ENCODE results near the gene TJAP1. TPM values are rescaled to one million over a fixed set of nuclear protein-coding genes. Genes with fewer than 3 reads are reported as not detected.
A peak's percentile ranks its signal among the peaks of the same experiment; 100 is the strongest.

TJAP1 gene
- total RNA-seq, 1 experiment from 2014 or later, result 17.3 TPM

DNA sequence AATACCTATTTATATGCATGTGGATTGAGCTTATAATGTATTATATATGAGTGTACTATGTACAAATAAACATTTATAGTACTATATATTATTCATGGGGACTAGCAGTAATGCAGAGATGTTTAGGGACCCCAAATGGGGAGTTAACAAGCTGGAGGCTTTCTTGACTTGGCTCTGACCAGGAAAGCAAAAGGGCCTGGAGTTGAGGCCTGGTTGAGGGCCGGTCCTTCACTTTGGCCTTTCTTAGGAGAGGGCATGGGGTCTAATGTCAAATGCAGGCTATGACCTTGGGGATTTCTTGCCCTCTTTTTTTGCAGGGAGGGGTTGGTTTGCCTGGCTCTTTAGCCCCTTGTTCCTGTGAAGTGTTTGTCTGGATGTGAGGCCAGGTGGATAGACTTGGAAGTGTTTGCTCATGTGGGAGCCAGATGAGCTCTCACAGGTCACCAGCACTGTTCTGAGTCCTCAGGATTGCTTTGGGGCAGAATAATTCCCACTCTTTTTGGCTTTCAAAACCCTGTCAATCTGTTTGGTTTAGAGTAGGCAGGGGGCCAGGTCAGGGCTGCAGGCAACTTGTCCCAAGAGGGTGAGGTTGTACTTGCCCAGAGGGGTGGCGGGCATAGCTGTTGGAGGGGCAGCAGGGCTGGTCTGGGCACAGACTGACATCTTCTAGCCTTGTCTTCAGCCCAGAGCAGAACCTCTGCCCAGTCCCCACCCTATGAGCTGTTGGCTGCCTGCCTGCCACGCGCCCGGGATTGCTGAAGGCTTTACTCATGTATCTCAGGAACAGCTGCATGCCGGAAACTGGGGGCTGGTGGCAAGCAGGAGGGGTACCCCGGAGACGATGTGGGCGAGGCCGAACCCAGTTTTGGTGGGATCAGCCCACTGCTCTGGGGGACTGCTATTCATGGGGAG, 14.6 kb downstream of the TJAP1 start:
- Histone ChIP-seq H3K4me2 (ENCODE audit: low read depth, low read length, poor library complexity, severe bottlenecking) (no peak overlapping the region), H3K27ac (ENCODE audit: low read length) (no peak overlapping the region), H3K9me2 (replicated peaks; ENCODE audit: insufficient read depth, low read length) (no peaks in the 10 kb centered on the region), H3K9ac (ENCODE audit: low read length) (no peak overlapping the region), H3K4me3 (ENCODE audit: low read length) (no peak overlapping the region), H3K27me3 (ENCODE audit: low read length) (no peaks in the 10 kb centered on the region), H3K36me3 (ENCODE audit: insufficient read depth, low read length) (no peaks in the 10 kb centered on the region), H3K4me1 (ENCODE audit: low read length) (no peaks in the 10 kb centered on the region), H3K79me2 (ENCODE audit: low read length) (peaks cover 30% of the 10 kb centered on the region), H4K20me1 (ENCODE audit: insufficient read depth, low read depth, low read length) (no peaks in the 10 kb centered on the region), H3K9me3 (ENCODE audit: low read length) (no peaks in the 10 kb centered on the region), H2AFZ (ENCODE audit: low read length) (no peak overlapping the region)
- DNase-seq, result peak; percentile 31

DNA sequence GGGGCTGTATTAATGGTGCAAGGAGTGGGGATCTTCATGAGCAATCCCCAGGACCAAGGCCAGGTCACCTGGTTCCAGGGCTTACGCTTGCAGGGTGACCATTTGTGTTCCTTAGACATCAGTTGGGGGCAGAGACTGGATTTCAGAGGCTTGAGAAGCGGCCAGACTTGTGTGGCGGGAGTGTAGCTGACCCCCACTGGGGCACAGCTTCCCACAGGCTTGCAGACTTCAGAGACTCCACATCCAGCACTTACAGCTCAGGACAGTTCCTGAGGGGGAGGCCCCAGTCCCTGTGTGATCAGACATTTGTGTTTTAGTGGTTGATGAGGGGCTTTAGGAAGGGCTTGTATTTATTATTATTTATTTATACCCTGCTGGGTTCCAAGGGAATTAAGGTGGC, 15.3 kb downstream of the TJAP1 start:
- Histone ChIP-seq H3K4me1 (ENCODE audit: low read length) (no peaks in the 10 kb centered on the region), H2AFZ (ENCODE audit: low read length) (no peak overlapping the region), H4K20me1 (ENCODE audit: insufficient read depth, low read depth, low read length) (no peaks in the 10 kb centered on the region), H3K9me3 (ENCODE audit: low read length) (no peaks in the 10 kb centered on the region), H3K27me3 (ENCODE audit: low read length) (no peaks in the 10 kb centered on the region), H3K79me2 (ENCODE audit: low read length) (peaks cover 30% of the 10 kb centered on the region), H3K9ac (ENCODE audit: low read length) (no peak overlapping the region), H3K36me3 (ENCODE audit: insufficient read depth, low read length) (no peaks in the 10 kb centered on the region), H3K4me3 (ENCODE audit: low read length) (no peak overlapping the region), H3K9me2 (replicated peaks; ENCODE audit: insufficient read depth, low read length) (no peaks in the 10 kb centered on the region), H3K4me2 (ENCODE audit: low read depth, low read length, poor library complexity, severe bottlenecking) (no peak overlapping the region), H3K27ac (ENCODE audit: low read length) (no peak overlapping the region)
- no peak for DNase-seq

DNA sequence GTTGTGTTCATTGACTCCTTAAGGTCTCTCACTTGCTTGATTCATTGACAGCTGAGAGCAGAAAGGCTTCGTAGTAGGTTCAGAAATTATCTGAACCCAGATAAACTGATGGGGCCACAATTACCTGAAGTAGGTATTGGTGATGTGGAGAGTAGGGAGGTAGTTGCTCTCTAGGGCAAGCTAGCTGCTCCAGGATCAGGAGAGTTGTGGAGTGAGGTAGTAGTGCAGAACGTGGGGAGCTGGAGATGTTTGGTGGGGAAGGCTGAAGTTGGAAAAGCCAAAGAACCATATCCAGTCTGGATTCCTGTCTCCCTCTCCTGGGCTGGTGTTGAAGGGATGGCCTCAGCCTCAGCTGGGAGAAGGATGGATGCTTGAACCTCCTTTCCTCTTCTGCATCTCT, 15.9 kb downstream of the TJAP1 start:
- H2AFZ ChIP-seq (ENCODE audit: low read length), result no peak overlapping the region
- H3K4me1 ChIP-seq (ENCODE audit: low read length), result no peaks in the 10 kb centered on the region
- no peak overlapping the region for H3K4me3 ChIP-seq (ENCODE audit: low read length)
- no peak overlapping the region for H3K9ac ChIP-seq (ENCODE audit: low read length)
- DNase-seq, result no peak
- H4K20me1 ChIP-seq (ENCODE audit: insufficient read depth, low read depth, low read length), result no peaks in the 10 kb centered on the region
- H3K9me2 ChIP-seq (replicated peaks; ENCODE audit: insufficient read depth, low read length), result no peaks in the 10 kb centered on the region
- H3K9me3 ChIP-seq (ENCODE audit: low read length), result no peaks in the 10 kb centered on the region
- no peaks in the 10 kb centered on the region for H3K27me3 ChIP-seq (ENCODE audit: low read length)
- no peak overlapping the region for H3K4me2 ChIP-seq (ENCODE audit: low read depth, low read length, poor library complexity, severe bottlenecking)
- H3K36me3 ChIP-seq (ENCODE audit: insufficient read depth, low read length), result no peaks in the 10 kb centered on the region
- no peak overlapping the region for H3K27ac ChIP-seq (ENCODE audit: low read length)
- peaks cover 30% of the 10 kb centered on the region for H3K79me2 ChIP-seq (ENCODE audit: low read length)

DNA sequence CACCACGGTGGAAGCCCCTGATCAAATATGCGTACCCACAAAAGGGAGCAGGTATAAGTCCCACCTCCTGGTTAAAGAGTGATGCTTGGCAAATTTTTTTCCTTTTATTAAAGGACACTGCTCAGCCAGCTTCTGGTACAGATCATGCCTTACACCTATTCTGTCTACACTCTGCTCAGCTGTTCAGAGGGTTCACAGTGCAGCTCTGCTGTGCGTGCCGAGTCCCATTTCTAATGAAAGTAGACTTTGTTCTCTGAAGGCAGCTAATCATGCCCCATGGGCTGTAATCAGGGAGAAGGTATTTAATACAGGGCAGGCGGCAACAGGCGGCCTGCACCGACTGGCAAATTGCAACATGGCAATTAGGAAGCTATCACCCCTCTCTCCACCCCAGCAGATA, 16.5 kb downstream of the TJAP1 start:
- Histone ChIP-seq H4K20me1 (ENCODE audit: insufficient read depth, low read depth, low read length) (no peaks in the 10 kb centered on the region), H3K4me1 (ENCODE audit: low read length) (no peaks in the 10 kb centered on the region), H3K4me2 (ENCODE audit: low read depth, low read length, poor library complexity, severe bottlenecking) (no peak overlapping the region), H3K27me3 (ENCODE audit: low read length) (no peaks in the 10 kb centered on the region), H2AFZ (ENCODE audit: low read length) (no peak overlapping the region), H3K9me3 (ENCODE audit: low read length) (no peaks in the 10 kb centered on the region), H3K79me2 (ENCODE audit: low read length) (peaks cover 26% of the 10 kb centered on the region), H3K9me2 (replicated peaks; ENCODE audit: insufficient read depth, low read length) (no peaks in the 10 kb centered on the region), H3K27ac (ENCODE audit: low read length) (no peak overlapping the region), H3K4me3 (ENCODE audit: low read length) (no peak overlapping the region), H3K36me3 (ENCODE audit: insufficient read depth, low read length) (no peaks in the 10 kb centered on the region), H3K9ac (ENCODE audit: low read length) (no peak overlapping the region)
- no peak for DNase-seq

DNA sequence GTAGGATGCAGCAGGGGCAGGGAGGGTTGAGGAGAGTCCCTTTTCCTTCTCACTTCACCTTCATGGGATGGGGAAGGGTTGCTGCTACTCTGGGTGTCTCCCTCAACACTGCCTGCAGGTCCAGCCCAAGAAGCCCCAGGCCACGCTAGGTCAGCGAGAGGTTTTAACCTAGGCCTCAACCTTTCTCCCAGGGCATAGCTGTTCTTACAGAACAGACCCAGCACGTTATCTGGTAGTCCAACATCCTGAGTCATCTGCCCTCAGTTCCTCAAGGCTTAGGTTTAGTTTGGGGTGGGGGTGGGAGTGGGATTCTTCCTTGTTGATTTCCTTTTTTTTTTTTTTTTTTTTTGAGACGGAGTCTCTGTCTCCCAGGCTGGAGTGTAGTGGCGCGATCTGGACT, 17.0 kb downstream of the TJAP1 start:
- Histone ChIP-seq H3K27me3 (ENCODE audit: low read length) (no peaks in the 10 kb centered on the region), H3K4me2 (ENCODE audit: low read depth, low read length, poor library complexity, severe bottlenecking) (no peak overlapping the region), H3K27ac (ENCODE audit: low read length) (no peak overlapping the region), H3K4me3 (ENCODE audit: low read length) (no peak overlapping the region), H2AFZ (ENCODE audit: low read length) (no peak overlapping the region), H3K36me3 (ENCODE audit: insufficient read depth, low read length) (no peaks in the 10 kb centered on the region), H3K79me2 (ENCODE audit: low read length) (peaks cover 21% of the 10 kb centered on the region), H3K9me3 (ENCODE audit: low read length) (no peaks in the 10 kb centered on the region), H3K9me2 (replicated peaks; ENCODE audit: insufficient read depth, low read length) (no peaks in the 10 kb centered on the region), H3K9ac (ENCODE audit: low read length) (no peak overlapping the region), H3K4me1 (ENCODE audit: low read length) (no peaks in the 10 kb centered on the region), H4K20me1 (ENCODE audit: insufficient read depth, low read depth, low read length) (no peaks in the 10 kb centered on the region)
- DNase-seq, result peak; percentile 29

DNA sequence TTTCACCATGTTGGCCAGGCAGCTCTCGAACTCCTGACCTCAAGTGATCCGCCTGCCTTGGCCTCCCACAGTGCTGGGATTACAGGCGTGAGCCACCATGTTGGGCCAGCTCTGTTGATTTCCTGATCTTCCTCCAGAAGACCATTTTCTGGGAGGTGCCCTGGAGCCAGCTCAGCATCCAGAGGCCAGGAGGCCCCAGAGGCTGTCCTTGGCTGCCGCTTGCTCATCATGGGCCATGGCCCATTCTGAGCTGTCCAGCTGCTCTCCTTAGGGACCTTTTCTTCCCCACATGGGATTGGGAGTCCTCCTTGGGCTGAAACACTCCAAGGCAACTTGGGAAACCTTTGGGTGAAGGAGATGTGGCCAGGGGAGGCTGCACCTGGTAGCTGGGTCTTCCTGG, 17.4 kb downstream of the TJAP1 start:
- no peaks in the 10 kb centered on the region for H3K27me3 ChIP-seq (ENCODE audit: low read length)
- peak; percentile 32 for DNase-seq
- peaks cover 20% of the 10 kb centered on the region for H3K79me2 ChIP-seq (ENCODE audit: low read length)
- H3K36me3 ChIP-seq (ENCODE audit: insufficient read depth, low read length), result no peaks in the 10 kb centered on the region
- no peak overlapping the region for H3K4me2 ChIP-seq (ENCODE audit: low read depth, low read length, poor library complexity, severe bottlenecking)
- no peaks in the 10 kb centered on the region for H3K9me2 ChIP-seq (replicated peaks; ENCODE audit: insufficient read depth, low read length)
- no peaks in the 10 kb centered on the region for H3K4me1 ChIP-seq (ENCODE audit: low read length)
- no peak overlapping the region for H3K27ac ChIP-seq (ENCODE audit: low read length)
- H3K9me3 ChIP-seq (ENCODE audit: low read length), result no peaks in the 10 kb centered on the region
- no peak overlapping the region for H3K4me3 ChIP-seq (ENCODE audit: low read length)
- no peak overlapping the region for H3K9ac ChIP-seq (ENCODE audit: low read length)
- no peaks in the 10 kb centered on the region for H4K20me1 ChIP-seq (ENCODE audit: insufficient read depth, low read depth, low read length)
- H2AFZ ChIP-seq (ENCODE audit: low read length), result no peak overlapping the region

DNA sequence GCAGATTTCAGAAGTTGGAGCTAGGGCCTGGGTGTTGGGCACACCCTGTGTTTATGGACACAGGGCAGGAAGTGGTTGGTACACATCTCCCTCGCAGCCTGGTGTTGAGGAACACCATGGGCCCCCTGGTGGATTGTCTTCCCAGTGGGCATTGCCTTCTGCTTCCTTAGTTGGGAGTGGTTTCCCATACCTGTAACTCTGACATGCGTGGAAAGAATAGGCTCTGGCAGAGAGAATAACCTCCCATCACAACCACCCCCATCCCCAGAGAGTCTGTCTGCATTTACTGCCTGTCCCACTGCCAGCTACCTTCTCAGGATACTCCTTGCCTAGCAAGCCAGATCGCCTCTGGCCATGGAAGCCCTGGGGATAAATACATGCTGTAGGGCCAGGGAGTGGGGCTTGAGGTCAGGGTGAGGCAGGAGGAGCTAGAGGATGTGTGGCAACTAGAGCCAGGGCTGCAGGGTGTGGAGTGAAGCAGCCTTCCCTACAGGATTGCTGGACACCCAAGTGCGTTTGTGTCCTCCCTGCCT, 18.1 kb downstream of the TJAP1 start:
- H3K9me3 ChIP-seq (ENCODE audit: low read length), result no peaks in the 10 kb centered on the region
- H3K36me3 ChIP-seq (ENCODE audit: insufficient read depth, low read length), result no peaks in the 10 kb centered on the region
- H3K27me3 ChIP-seq (ENCODE audit: low read length), result no peaks in the 10 kb centered on the region
- peaks cover 15% of the 10 kb centered on the region for H3K79me2 ChIP-seq (ENCODE audit: low read length)
- no peak overlapping the region for H3K4me2 ChIP-seq (ENCODE audit: low read depth, low read length, poor library complexity, severe bottlenecking)
- H3K9ac ChIP-seq (ENCODE audit: low read length), result no peak overlapping the region
- H4K20me1 ChIP-seq (ENCODE audit: insufficient read depth, low read depth, low read length), result no peaks in the 10 kb centered on the region
- no peaks in the 10 kb centered on the region for H3K9me2 ChIP-seq (replicated peaks; ENCODE audit: insufficient read depth, low read length)
- H3K27ac ChIP-seq (ENCODE audit: low read length), result no peak overlapping the region
- DNase-seq, result peak; percentile 28
- no peak overlapping the region for H2AFZ ChIP-seq (ENCODE audit: low read length)
- no peaks in the 10 kb centered on the region for H3K4me1 ChIP-seq (ENCODE audit: low read length)
- H3K4me3 ChIP-seq (ENCODE audit: low read length), result no peak overlapping the region

DNA sequence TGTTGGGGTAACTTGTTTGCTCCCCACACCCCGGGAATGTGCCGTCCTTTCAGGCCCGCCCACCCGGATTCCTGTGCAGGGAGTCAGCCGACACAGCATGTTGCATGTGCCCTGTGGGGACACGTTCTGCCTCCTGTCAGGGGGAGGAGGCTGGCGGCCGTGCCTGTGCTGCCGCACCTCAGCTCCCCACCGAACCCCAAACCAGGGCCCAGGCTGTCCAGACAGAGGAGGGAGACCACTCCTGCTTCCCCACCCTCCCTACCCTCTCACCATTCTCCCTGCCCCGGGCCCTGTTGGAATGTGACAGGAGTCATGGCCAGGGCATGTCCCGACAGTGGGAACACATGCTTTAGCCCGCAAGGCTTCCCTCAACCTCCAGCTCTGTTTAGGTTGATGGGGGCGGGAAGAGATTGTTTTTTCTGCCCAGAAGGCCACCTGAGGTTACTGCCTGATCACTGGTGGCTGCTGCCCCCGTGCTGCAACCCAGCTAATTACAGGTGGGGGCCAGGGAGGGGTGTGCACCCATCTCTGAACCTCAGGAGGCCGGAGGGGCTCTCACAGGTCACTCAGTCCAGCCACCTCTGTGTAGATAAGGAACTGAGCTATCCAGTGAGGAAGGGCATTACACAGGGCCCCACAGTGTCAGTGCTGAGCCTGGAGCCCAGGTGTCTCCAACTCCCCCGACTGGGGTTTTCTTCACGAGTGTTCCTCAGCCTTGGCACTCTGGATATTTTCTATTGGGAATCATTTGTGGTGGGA, 19.2 kb downstream of the TJAP1 start:
- no peak overlapping the region for H3K27ac ChIP-seq (ENCODE audit: low read length)
- H2AFZ ChIP-seq (ENCODE audit: low read length), result no peak overlapping the region
- peaks cover 14% of the 10 kb centered on the region for H3K79me2 ChIP-seq (ENCODE audit: low read length)
- no peaks in the 10 kb centered on the region for H3K27me3 ChIP-seq (ENCODE audit: low read length)
- no peaks in the 10 kb centered on the region for H3K36me3 ChIP-seq (ENCODE audit: insufficient read depth, low read length)
- no peak overlapping the region for H3K4me2 ChIP-seq (ENCODE audit: low read depth, low read length, poor library complexity, severe bottlenecking)
- H3K9ac ChIP-seq (ENCODE audit: low read length), result no peak overlapping the region
- no peaks in the 10 kb centered on the region for H3K4me1 ChIP-seq (ENCODE audit: low read length)
- no peaks in the 10 kb centered on the region for H4K20me1 ChIP-seq (ENCODE audit: insufficient read depth, low read depth, low read length)
- DNase-seq, result peak; percentile 64
- no peaks in the 10 kb centered on the region for H3K9me3 ChIP-seq (ENCODE audit: low read length)
- no peaks in the 10 kb centered on the region for H3K9me2 ChIP-seq (replicated peaks; ENCODE audit: insufficient read depth, low read length)
- no peak overlapping the region for H3K4me3 ChIP-seq (ENCODE audit: low read length)
